ENCODE data around the gene NUCB1. TPM values are rescaled to one million over a fixed set of nuclear protein-coding genes. Genes with fewer than 3 reads are reported as not detected.

NUCB1 gene
- total and polyA plus RNA-seq, 2 donors (not counting 3 experiments of a cell fraction or from before 2014, with no cell fraction given) = 194 to 231 TPM

DNA sequence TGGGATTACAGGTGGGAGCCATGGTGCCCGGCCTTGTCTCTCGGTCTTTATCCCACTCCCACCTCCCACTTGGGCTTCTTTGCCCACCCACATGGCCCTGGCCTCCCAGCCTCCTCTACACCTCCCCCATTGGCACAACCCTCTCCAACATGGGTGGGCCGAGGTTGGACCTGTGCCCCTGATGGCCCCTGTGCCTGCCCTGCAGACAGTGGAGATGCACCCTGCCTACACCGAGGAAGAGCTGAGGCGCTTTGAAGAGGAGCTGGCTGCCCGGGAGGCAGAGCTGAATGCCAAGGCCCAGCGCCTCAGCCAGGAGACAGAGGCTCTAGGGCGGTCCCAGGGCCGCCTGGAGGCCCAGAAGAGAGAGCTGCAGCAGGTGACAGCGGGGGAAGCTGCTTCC is 20.8 kb downstream of the NUCB1 start:
- dilution Hi-C loops (cut with MboI; ENCODE audit: extremely low pct_ligation_motif_present, low sequenced_read_pairs) = no loop called here
- no TSS peak for BruUV-seq (replicated peaks)
- Histone ChIP-seq H3K9me3 (replicated peaks; ENCODE audit: control insufficient read depth, insufficient read depth, low read length) (no peaks in the 10 kb centered on the region), H3K4me3 (replicated peaks in 1 of 3; ENCODE audit: insufficient read depth in 1 of 3, low read depth in 1 of 3, low read length in 3 of 3) (no peak overlapping the region), H3K27ac (ENCODE audit: insufficient read depth, low read depth, low read length) (no peak overlapping the region), H4K20me1 (replicated peaks; ENCODE audit: control insufficient read depth, extremely low read depth, insufficient read depth, low read length) (no peaks in the 10 kb centered on the region), H3K4me1 (ENCODE audit: control insufficient read depth, extremely low read depth, insufficient read depth, low read length) (no peaks in the 10 kb centered on the region), H3K4me2 (ENCODE audit: insufficient read depth, low read length) (no peak overlapping the region), H2AFZ (ENCODE audit: low read depth, low read length) (no peak overlapping the region), H3K9me1 (replicated peaks; ENCODE audit: control insufficient read depth, extremely low read depth, insufficient read depth, low read length) (no peaks in the 10 kb centered on the region), H3K36me3 (ENCODE audit: control insufficient read depth in 2 of 2, extremely low read depth in 1 of 2, insufficient read depth in 2 of 2, low read length in 2 of 2) (peaks cover 2 to 31% of the 10 kb centered on the region in 2 experiments), H3K9ac (replicated peaks; ENCODE audit: extremely low read depth, insufficient read depth, low read length) (no peak overlapping the region), H3K27me3 (ENCODE audit: control insufficient read depth in 2 of 2, insufficient read depth in 2 of 2, low read length in 2 of 2) (no peaks in the 10 kb centered on the region), H3K79me2 (ENCODE audit: control insufficient read depth, insufficient read depth, low read length) (no peaks in the 10 kb centered on the region)
- CTCF ChIA-PET = interaction anchor here (0.9 kb wide), 1 partner anchor 50 kb away, joined by 3 read pairs; no protein-coding TSS in a partner anchor
- TF ChIP-seq MYC (IDR thresholded peaks at IDR 0.05; ENCODE audit: low read depth, low read length) (no peak), POLR2AphosphoS5 (IDR thresholded peaks at IDR 0.05; ENCODE audit: insufficient read depth, low read depth, low read length) (no peak), GATA2 (IDR thresholded peaks at IDR 0.05; ENCODE audit: insufficient read depth, insufficient read length, low read depth, low read length) (no peak), JUN (IDR thresholded peaks at IDR 0.05; ENCODE audit: borderline replicate concordance, insufficient read depth, insufficient read length, low read depth) (no peak), POLR2A (IDR thresholded peaks at IDR 0.05; ENCODE audit: low read depth, low read length) (no peak), FOS (IDR thresholded peaks at IDR 0.05; ENCODE audit: borderline replicate concordance, insufficient read depth, low read length) (no peak), EZH2 (IDR thresholded peaks at IDR 0.05; ENCODE audit: borderline replicate concordance, low read depth, low read length, severe bottlenecking) (no peak)
- TF ChIP-seq, protein P1, sequence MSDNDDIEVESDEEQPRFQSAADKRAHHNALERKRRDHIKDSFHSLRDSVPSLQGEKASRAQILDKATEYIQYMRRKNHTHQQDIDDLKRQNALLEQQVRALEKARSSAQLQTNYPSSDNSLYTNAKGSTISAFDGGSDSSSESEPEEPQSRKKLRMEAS (IDR thresholded peaks at IDR 0.05; ENCODE audit: insufficient read depth, insufficient read length) = no peak
- TF ChIP-seq, protein P2, sequence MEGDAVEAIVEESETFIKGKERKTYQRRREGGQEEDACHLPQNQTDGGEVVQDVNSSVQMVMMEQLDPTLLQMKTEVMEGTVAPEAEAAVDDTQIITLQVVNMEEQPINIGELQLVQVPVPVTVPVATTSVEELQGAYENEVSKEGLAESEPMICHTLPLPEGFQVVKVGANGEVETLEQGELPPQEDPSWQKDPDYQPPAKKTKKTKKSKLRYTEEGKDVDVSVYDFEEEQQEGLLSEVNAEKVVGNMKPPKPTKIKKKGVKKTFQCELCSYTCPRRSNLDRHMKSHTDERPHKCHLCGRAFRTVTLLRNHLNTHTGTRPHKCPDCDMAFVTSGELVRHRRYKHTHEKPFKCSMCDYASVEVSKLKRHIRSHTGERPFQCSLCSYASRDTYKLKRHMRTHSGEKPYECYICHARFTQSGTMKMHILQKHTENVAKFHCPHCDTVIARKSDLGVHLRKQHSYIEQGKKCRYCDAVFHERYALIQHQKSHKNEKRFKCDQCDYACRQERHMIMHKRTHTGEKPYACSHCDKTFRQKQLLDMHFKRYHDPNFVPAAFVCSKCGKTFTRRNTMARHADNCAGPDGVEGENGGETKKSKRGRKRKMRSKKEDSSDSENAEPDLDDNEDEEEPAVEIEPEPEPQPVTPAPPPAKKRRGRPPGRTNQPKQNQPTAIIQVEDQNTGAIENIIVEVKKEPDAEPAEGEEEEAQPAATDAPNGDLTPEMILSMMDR (IDR thresholded peaks at IDR 0.05; ENCODE audit: extremely low read depth in 1 of 2, insufficient read depth in 1 of 2, low read depth in 1 of 2, low read length in 2 of 2) = no peak
- intact Hi-C loops (cut with micrococcal nuclease) = no loop called here
- POLR2A ChIA-PET = no interaction called here
- FAIRE-seq = no peak
- DNase-seq (ENCODE audit: low read depth, low spot score) = no peak

All from endothelial cell of umbilical vein (primary cell).